T-helper 2 cell treated with Interferon-gamma antibody and Interleukin-4, amounts not matched to agents 100 ng/mL and 5 ng/mL, for 36 hours (primary cell): ENCODE data around the gene PDCD4. TPM values are rescaled to one million over a fixed set of nuclear protein-coding genes. Genes with fewer than 3 reads are reported as not detected.

Experiments
- intact Hi-C: fragments of 100-400 bp; cut with micrococcal nuclease; formaldehyde crosslinking; loops from one replicate; pipeline ENCODE4 v1.15.1; 2023
- total RNA-seq: library from RNA; stranded (reverse); gene quantifications from 2 replicates; pipeline ENCODE4 v1.2.3, GENCODE V29; 2022

Gene PDCD4
- total RNA-seq, 1 donor from 2014 or later = 49.4 TPM

DNA sequence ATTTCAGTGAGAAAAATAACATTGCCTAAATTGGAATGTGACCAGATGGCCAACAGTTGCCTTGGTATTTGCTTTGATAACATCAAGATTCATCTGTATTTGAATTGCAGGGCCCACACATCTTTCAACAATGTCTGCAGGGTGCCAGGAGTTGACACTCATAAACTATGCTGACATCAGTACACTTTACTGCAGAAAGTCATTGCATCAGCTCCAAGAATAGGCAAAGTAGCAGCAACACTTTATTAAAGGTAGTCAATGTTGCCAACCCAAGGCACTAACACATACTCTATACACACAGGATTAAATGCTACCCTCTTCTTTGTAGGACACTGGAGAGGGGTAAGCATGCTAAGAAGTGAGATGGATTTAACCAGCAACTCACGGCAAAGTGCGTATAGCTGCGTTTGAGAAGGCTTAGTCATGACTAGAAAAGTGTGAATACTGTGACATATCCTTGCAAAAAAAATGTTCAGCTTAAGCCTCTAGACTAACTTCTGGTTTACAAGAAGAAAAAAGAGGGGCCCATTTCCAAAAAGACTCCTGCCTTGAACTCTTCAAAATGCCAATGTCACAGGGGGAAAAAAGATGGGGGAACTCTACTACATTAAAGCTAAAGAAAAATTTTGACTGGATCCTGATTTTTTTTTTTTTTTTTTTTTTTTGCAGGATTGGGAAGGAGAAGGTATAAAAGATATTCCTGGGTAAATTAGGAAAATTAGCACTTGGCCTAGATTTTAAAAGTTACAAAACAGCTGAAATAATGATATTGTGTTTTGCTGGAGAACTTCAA is 45.0 kb downstream of the PDCD4 start:
- intact Hi-C loops = loop anchor here (5.0 kb wide), 1 partner anchor 689 kb away; no protein-coding TSS in a partner anchor

DNA sequence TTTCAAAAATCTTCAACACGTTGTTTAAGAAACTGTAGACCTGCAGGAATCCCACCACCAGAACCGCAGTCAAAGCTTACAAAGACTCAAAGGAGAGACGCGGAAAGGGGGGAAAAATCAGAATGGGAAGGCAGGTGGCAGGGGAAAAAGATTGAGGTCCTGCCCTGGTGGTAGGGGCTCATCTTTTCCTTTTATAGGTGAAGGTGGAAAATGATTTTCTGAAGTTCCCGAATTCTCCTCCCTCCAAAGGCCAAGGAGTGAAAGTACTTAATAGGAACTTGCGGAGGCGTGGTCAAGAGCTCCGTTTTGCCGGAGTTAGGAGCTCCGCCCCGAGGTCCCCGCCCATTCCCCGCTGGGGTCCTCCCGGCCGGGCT is 46.5 kb downstream of the PDCD4 start:
- intact Hi-C loops = loop anchor here (2.0 to 5.0 kb wide), 7 partner anchors 15 to 1529 kb away; partner anchors contain the start of genes ADD3, VTI1A and ZDHHC6

DNA sequence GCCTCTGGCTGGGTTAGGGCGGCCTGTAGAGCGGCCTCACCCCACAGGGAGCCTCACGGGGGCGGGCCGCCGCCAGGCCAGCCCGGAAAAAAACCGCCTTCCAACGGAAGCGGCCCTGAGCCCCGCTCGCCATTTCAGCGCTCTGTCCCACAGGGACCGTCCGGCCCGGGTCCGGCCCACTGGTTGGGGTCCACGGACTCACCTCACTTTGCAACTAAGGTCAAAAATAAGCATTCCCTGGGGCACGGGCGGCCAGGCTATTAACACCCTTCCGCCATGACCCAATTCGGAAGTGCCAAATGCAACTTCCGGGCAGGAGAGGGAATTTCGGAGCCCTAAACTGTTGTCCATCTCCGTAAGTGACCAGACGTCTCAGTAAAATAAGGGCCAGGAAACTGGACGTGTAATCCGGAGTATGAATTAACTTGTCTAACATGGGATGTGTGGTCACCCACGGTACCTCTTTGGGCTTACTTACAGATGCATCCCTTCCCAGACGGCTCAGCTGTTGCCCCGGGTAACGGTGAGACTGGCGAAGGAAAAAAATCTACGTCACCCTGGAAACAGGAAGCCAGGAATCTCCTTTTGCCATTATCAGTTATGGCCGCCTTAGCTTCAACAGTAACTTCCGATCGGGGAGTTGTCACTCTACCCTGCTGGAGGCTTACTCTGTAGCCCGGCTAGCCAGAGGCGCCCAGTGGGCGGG is 47.1 kb downstream of the PDCD4 start, which contains the start of gene BBIP1:
Gene BBIP1 (minus strand): TSS at position 538 of the 706 bp plus-strand sequence. CDS start 1,023 bp downstream, outside the sequence.
- intact Hi-C loops = loop anchor here (1.0 to 5.0 kb wide), 14 partner anchors 16 to 1528 kb away; partner anchors contain the start of genes ADD3, DUSP5, SMC3 and VTI1A

DNA sequence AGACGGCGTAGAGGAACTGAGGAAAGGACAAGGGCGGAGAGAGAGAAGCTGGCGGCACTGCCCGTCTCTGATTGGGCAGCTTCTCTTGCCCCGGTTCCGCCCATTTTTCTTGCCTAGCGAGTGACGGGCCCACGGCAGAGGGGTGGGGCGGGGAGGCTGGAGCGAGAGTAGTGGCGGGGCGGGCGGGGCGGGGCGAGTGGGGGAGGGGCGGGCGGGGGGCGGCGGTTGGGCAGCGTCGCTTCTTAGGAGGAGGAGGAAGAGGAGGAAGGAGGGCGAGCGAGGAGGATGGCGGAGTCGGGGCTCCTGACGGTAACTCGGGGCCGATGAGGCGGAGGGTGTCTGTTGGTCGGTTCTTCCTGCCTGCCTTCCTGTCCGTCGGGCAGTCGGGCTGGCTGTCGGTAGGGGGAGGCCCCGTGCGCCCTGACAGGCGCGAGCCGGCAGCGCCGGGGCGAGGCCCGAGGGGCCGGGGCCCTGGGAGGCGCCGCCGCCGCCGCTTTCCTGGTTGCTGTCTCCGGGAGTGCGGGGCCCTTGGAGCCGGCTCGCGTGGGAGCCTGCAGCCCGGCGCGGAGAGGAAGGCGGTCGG is 47.7 kb downstream of the PDCD4 start, which contains the start of gene SHOC2:
Gene SHOC2 (plus strand): TSS at position 256 of the 583 bp plus-strand sequence. CDS start 44,755 bp downstream, outside the sequence.
- intact Hi-C loops = loop anchor here (1.0 to 5.0 kb wide), 14 partner anchors 17 to 1527 kb away; partner anchors contain the start of genes ADD3, DUSP5, SMC3 and VTI1A

DNA sequence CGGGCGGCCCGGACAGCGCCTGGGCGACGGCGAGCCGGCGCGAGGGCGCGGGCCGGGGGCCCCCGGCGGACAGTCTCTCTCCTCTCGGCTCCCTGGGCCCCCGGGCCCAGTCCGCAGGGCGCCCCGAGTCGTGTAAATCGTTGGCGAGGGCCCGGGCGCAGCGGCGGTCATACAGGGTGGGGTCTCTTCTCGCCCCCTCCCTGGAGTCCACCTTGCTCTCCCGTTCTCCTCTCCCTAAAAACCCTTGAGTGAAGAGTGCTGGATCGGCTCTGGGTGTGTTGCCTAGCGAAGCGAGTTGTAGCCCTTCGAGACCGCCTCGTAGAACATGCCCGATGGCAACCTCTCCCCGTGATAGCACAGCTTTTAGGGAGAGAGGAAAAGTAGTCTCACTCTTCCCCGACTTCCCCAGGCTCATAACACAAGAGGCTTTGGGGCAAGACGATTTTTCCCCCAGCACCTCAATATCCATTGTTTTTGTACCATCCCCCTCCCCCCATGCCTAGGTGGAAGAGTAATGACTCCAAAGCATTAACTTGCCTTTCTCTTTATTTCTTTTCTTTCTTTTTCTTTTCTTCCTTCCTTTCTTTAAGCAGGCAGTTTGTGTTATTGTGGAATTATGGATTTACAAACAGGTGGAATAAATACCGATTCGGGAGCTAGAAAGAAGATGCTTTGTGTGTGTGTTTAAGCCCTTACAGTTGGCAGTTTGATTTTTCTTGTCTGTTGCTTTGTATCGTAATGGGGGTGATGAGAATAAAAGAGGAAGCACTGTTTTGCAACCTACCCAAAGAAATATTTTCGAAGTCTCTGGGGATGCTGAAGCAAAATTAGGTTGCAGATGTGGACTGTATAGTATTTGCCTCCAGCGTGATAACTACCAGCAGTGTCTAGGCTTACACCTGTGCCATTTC is 48.5 kb downstream of the PDCD4 start:
- intact Hi-C loops = loop anchor here (1.0 to 5.0 kb wide), 14 partner anchors 17 to 1527 kb away; partner anchors contain the start of genes ADD3, DUSP5, SMC3 and VTI1A

DNA sequence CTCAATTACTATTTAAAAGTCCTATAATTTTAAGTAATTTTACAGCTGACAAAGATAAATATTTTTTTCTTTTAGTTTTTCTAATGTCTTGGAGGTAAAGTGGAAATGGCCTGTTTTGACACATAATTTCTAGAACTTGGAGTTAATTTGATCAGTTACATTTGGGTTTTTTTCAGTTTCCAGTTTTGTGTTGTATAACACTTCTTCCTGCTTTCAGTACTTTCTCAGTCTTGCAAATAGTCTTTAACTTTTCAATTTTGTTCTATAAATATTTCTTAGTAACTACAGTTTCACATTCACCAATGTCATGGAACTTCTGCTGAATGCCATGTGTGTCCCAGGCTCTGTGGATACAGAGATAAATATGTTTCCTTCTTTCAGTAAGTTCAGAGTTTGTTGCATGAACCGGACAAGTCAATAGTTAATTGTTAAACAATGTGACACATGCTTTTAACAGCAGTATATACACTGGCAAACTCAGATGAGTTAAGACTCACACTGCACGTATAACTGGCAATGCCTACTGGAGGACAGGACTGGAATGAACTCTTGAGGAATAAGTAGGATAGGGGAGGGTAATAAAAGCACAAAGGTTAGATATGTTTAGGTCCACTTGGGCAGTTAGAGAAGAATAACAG is 52.2 kb downstream of the PDCD4 start:
- intact Hi-C loops = no loop called here

DNA sequence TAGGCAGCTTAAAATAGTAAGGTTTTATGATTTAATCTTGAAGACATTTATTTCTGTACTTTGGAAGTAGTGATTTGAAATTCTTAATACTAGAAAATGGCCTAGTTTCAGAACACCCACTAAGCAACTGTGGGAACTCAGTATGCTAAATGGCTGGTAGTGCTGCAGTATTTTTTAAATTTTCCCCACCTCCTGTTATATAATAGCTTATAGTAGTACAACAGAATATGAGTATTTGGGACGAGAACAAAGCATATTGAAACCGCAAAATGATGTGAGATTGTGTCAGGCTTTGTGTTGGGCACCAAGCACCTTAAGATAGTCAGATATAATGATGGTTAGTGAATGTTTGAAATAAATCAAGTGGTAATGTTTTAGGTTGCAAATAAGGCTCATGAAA is 55.7 kb downstream of the PDCD4 start:
- intact Hi-C loops = no loop called here

DNA sequence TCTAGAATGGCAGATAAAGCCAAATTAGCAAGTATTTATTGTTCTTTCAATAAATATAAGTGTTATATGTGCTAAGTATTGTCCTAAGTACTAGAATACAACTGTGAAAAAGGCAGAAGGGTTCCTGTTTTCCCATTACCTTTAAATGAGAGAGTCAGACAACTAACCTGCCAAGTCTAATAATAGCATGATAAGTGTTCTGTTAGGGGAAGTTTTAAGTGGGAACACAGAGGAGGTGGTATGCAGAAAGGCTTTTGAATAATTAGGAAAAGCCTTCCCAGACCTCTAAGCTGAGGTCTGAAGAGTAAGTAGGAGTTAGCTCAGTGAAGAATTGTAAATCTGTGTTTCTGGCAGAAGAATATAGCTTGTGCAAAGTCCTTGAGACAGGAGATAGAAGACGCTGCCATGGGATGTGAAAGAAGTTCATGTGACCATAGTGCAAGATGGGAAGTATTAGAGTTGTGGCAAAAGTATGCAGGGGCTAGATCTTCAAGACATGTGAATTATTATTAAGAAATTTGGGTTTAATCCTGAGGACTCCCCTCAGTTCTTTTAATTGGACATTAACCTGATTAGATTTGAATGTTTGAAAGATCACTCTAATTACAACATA is 60.1 kb downstream of the PDCD4 start:
- intact Hi-C loops = no loop called here

DNA sequence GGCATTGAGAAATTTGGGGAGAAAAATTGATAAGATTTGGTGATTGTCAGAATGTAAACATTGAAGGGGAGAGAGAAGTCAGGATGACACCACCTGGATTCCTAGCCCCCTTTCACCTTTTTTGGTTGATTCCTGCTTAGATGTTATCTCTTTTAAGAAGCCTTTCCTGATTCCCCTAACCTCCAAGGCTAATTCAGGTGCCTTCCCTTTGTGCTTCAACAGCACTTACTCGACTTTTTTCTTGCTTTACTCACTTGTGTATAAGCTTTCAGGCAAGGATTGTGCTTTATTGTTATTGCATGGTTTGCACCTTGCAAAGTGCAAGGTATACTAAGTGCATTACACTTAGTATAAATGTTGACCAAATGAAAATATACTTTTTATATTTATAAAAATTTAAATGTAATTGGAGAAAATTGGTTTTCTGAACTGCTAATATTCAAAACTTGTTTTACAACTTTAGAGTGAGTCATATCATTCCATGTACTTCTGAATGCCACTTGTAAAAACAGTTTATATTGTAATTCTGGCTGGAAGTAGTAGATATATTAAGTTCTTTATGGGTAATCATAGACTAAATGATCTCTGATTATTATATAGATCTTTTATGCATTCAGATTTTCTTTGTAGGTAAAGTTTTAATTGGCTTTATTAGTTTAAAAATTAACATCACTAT is 60.9 kb downstream of the PDCD4 start:
- intact Hi-C loops = no loop called here

DNA sequence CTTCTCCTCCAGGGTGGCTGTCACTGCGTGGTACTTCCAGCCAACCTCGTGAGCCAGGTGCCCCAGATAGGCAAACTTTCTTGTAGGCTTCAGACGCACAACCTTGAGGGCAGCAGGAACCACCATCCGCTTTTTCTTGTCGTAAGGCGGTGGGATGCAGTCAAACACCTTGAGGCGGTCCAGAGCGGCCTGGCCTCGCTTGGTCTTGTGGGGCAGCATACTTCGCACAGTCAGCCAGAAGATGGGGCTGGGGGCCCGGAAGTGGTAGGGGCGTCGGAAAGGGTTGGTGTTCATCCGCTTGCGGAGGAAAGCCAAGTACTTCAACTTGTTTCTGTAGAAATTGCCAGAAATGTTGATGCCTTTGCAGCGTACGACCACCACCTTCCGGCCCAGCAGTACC is 65.0 kb downstream of the PDCD4 start:
- intact Hi-C loops = no loop called here

DNA sequence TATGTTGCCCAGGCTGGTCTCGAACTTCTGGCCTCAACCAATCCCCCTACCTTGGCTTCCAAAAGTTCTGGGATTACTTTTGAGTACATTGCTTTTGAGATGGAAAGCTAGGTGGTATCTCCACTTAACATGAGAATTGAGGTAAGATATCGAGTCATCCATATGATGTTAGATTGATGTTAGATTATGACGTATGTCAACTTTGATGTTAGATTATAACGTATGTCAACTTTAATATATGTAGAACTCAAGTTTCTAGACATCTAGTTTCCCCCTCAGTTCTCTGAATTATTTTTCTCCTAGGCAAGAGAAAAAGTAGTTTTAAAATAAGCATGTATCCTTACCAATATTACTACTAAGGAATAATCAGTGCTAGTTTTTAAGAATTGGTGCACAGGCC is 67.7 kb downstream of the PDCD4 start:
- intact Hi-C loops = no loop called here

DNA sequence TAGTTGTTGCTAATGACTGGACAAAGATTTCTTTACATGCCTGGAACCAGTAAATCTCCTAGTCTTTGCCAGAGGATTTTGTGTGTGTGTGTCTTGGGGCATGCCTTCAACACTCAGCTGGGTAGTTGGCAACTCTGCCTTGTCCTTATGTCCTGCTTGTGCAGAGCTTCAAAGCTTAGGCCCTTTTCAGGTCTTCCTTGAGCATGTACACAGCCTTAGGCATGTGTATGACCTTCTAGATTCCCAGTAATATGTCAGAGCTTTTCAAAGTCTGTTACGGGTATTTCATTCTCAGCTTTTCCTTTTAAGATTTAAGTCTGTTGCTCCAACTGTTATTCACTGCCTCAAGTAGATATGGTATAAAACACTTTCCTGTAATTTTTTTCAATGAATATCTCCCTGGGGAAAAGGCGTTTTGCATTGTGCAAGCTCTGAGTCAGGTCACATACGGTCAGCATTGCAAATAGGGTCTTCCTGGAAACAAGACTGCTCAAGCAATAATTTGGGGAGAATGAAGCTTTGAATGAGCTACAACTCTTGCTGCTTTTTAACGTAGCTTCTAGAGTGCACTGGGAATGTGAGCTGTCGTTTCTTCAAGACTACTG is 73.2 kb downstream of the PDCD4 start:
- intact Hi-C loops = no loop called here

DNA sequence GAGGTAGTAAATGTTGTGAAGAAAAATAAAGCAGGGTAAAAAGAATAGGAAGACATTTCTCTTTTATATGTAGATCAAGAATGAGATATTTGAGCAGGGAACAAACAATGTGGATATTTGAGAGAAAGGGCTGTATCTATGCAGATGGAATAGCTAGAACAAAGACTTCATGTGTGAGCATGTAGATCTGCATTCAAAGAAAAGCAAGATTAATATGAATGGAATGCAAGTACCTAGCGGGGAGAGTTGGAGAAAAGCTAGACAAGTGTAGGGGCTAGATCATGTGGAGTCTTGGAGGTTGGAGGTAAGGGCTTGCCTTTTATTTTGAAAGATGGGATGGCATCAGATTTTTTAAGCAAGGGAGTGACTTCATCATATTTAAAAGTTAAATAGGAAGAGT is 74.8 kb downstream of the PDCD4 start:
- intact Hi-C loops = no loop called here

DNA sequence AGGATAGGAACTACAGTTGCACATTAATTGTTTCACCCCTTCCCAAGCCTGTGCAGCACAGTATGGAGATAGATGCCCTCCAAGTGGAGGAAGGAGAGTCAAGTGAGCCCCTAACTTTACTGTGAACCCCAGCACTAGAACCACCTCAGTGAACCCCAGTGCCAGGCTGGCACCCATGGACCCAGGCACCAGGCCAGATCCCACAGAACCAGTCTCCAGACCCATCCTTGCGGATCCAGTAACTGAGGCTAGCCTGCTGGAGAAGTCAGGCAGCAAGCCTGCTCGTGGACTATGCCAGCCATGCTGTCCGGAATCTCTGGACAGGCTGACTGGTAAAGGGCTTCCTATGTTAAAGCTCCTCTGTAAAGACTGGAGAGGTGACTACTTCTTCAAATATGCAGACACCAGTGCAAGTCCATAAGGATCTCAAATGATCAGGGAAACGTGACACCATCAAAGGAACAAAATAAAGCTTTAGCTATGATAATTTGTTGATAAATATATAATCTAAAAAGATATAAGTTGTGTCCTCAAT is 75.4 kb downstream of the PDCD4 start:
- intact Hi-C loops = no loop called here
